Neural cell (in vitro differentiated cells): ENCODE data around the gene WNT7A. TPM values are rescaled to one million over a fixed set of nuclear protein-coding genes. Genes with fewer than 3 reads are reported as not detected.

ENCODE experiments used
- H2AFZ ChIP-seq: fragments of 200-600, 300-800 bp; sonication (generic), shearing (Covaris generic); 2 replicates; pipeline ENCODE4 v1.6.0; 2014; ENCODE audit warnings: low read depth, mild to moderate bottlenecking, antibody characterized with exemption, low read length, moderate library complexity
- H3F3A ChIP-seq: fragments of 200-600 bp; shearing (Covaris generic); 2 replicates; pipeline ENCODE4 v1.6.1; 2016; ENCODE audit warnings: mild to moderate bottlenecking, moderate library complexity, mixed read lengths, antibody characterized with exemption, low read length; ENCODE audit not compliant: insufficient read depth, poor library complexity, severe bottlenecking
- H3K27ac ChIP-seq: fragments of 200-600, 300-800 bp; sonication (generic), shearing (Covaris generic); 2 replicates; pipeline ENCODE4 v1.5.1; 2014; ENCODE audit warnings: mild to moderate bottlenecking, low read length, moderate library complexity
- H3K27me3 ChIP-seq: fragments of 300-800, 200-600 bp; sonication (generic), shearing (Covaris generic); 2 replicates; pipeline ENCODE4 v1.6.0; 2014; ENCODE audit warnings: mild to moderate bottlenecking, low read depth, low read length, moderate library complexity; ENCODE audit not compliant: insufficient read depth
- H3K36me3 ChIP-seq: fragments of 300-800, 200-600 bp; sonication (generic), shearing (Covaris generic); 2 replicates; pipeline ENCODE4 v1.5.1; 2014; ENCODE audit warnings: mild to moderate bottlenecking, antibody characterized with exemption, low read length, moderate library complexity; ENCODE audit not compliant: insufficient read depth
- H3K4me2 ChIP-seq: fragments of 300-800, 200-600 bp; sonication (generic), shearing (Covaris generic); 2 replicates; pipeline ENCODE4 v1.6.0; 2014; ENCODE audit warnings: mild to moderate bottlenecking, low read length
- H3K4me3 ChIP-seq: fragments of 300-800, 200-600 bp; sonication (generic), shearing (Covaris generic); 2 replicates; pipeline ENCODE4 v1.5.1; 2014; ENCODE audit warnings: mild to moderate bottlenecking, low read length, moderate library complexity
- H3K79me2 ChIP-seq: fragments of 200-600 bp; shearing (Covaris generic); replicated peaks from 2 replicates; pipeline ENCODE4 v1.6.0; 2014; ENCODE audit warnings: mild to moderate bottlenecking, low read length, moderate library complexity; ENCODE audit not compliant: insufficient read depth
- H3K9ac ChIP-seq: fragments of 300-800, 200-600 bp; sonication (generic), shearing (Covaris generic); 2 replicates; pipeline ENCODE4 v1.6.1; 2016; ENCODE audit warnings: mild to moderate bottlenecking, low read length, mixed read lengths
- H3K9me2 ChIP-seq: fragments of 200-600 bp; shearing (Covaris generic); 2 replicates; pipeline ENCODE4 v1.6.1; 2016; ENCODE audit warnings: mild to moderate bottlenecking, low read length, mixed read lengths; ENCODE audit not compliant: insufficient read depth
- H3K9me3 ChIP-seq: fragments of 200-600, 300-800 bp; sonication (generic), shearing (Covaris generic); 2 replicates; pipeline ENCODE4 v1.6.1; 2016; ENCODE audit warnings: mild to moderate bottlenecking, mixed run types, low read length, moderate library complexity, mixed read lengths
- H4K20me1 ChIP-seq: fragments of 200-600 bp; shearing (Covaris generic); 2 replicates; pipeline ENCODE4 v1.6.1; 2016; ENCODE audit warnings: mild to moderate bottlenecking, mixed run types; ENCODE audit not compliant: insufficient read depth
- EP300 ChIP-seq: fragments of 450-650 bp; conservative IDR thresholded peaks from 2 replicates; pipeline ENCODE4 v1.6.1; 2014; ENCODE audit warnings: antibody characterized with exemption, mild to moderate bottlenecking, moderate library complexity; ENCODE audit not compliant: poor library complexity, severe bottlenecking
- EZH2 ChIP-seq: fragments of 200-600, 300-800 bp; shearing (Covaris generic), sonication (generic); IDR thresholded peaks from 2 replicates; pipeline ENCODE4 v1.6.1; 2014; ENCODE audit warnings: antibody characterized with exemption, low read length, borderline replicate concordance, mild to moderate bottlenecking; ENCODE audit not compliant: insufficient read depth, poor library complexity, severe bottlenecking
- MXI1 ChIP-seq: fragments of 450-650 bp; conservative IDR thresholded peaks from 2 replicates; pipeline ENCODE4 v1.6.1; 2014; ENCODE audit warnings: antibody characterized with exemption, mild to moderate bottlenecking; ENCODE audit not compliant: poor library complexity, severe bottlenecking
- POLR2AphosphoS5 ChIP-seq: IDR thresholded peaks from 2 replicates; pipeline ENCODE4 v1.6.1; 2012
- RAD21 ChIP-seq: fragments of 450-650 bp; conservative IDR thresholded peaks from 2 replicates; pipeline ENCODE4 v1.6.1; 2014; ENCODE audit warnings: antibody characterized with exemption, mild to moderate bottlenecking, moderate library complexity
- SMC3 ChIP-seq: fragments of 450-650 bp; conservative IDR thresholded peaks from 2 replicates; pipeline ENCODE4 v1.6.1; 2014; ENCODE audit warnings: antibody characterized with exemption, mild to moderate bottlenecking, moderate library complexity; ENCODE audit not compliant: poor library complexity
- TAF1 ChIP-seq: IDR thresholded peaks from 2 replicates; pipeline ENCODE4 v1.6.1; 2012; ENCODE audit warnings: low read depth
- polyA plus RNA-seq: library from polyadenylated mRNA; depleted of rRNA; stranded (reverse); fragments of >200 nt; gene quantifications from 2 replicates; pipeline ENCODE4 v1.2.3, GENCODE V29; 2014
- TF ChIP-seq, protein P1 (sequence below): fragments of 450-650 bp; IDR thresholded peaks from 2 replicates; pipeline ENCODE4 v1.5.1; 2014; ENCODE audit warnings: antibody characterized with exemption, mild to moderate bottlenecking, moderate library complexity; ENCODE audit not compliant: poor library complexity, severe bottlenecking
- TF ChIP-seq, protein P2 (sequence below): IDR thresholded peaks from 2 replicates; pipeline ENCODE4 v1.6.1; 2012; ENCODE audit warnings: borderline replicate concordance

WNT7A gene
- polyA plus RNA-seq, 1 donor from 2014 or later = 13.3 TPM

GRCh38 chr3:13851997-13852637 lies 27.8 kb downstream of the WNT7A start:
- no peak for TF ChIP-seq POLR2AphosphoS5
- TF ChIP-seq, protein P1, sequence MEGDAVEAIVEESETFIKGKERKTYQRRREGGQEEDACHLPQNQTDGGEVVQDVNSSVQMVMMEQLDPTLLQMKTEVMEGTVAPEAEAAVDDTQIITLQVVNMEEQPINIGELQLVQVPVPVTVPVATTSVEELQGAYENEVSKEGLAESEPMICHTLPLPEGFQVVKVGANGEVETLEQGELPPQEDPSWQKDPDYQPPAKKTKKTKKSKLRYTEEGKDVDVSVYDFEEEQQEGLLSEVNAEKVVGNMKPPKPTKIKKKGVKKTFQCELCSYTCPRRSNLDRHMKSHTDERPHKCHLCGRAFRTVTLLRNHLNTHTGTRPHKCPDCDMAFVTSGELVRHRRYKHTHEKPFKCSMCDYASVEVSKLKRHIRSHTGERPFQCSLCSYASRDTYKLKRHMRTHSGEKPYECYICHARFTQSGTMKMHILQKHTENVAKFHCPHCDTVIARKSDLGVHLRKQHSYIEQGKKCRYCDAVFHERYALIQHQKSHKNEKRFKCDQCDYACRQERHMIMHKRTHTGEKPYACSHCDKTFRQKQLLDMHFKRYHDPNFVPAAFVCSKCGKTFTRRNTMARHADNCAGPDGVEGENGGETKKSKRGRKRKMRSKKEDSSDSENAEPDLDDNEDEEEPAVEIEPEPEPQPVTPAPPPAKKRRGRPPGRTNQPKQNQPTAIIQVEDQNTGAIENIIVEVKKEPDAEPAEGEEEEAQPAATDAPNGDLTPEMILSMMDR = no peak
- TF ChIP-seq EP300 = no peak
- TF ChIP-seq TAF1 = no peak
- no peak for TF ChIP-seq MXI1
- no peak for TF ChIP-seq RAD21
- TF ChIP-seq, protein P2, sequence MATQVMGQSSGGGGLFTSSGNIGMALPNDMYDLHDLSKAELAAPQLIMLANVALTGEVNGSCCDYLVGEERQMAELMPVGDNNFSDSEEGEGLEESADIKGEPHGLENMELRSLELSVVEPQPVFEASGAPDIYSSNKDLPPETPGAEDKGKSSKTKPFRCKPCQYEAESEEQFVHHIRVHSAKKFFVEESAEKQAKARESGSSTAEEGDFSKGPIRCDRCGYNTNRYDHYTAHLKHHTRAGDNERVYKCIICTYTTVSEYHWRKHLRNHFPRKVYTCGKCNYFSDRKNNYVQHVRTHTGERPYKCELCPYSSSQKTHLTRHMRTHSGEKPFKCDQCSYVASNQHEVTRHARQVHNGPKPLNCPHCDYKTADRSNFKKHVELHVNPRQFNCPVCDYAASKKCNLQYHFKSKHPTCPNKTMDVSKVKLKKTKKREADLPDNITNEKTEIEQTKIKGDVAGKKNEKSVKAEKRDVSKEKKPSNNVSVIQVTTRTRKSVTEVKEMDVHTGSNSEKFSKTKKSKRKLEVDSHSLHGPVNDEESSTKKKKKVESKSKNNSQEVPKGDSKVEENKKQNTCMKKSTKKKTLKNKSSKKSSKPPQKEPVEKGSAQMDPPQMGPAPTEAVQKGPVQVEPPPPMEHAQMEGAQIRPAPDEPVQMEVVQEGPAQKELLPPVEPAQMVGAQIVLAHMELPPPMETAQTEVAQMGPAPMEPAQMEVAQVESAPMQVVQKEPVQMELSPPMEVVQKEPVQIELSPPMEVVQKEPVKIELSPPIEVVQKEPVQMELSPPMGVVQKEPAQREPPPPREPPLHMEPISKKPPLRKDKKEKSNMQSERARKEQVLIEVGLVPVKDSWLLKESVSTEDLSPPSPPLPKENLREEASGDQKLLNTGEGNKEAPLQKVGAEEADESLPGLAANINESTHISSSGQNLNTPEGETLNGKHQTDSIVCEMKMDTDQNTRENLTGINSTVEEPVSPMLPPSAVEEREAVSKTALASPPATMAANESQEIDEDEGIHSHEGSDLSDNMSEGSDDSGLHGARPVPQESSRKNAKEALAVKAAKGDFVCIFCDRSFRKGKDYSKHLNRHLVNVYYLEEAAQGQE = no peak
- no peak for TF ChIP-seq SMC3
- TF ChIP-seq EZH2 = no peak
- Histone ChIP-seq H2AFZ (no peak overlapping the region), H3K36me3 (no peaks in the 10 kb centered on the region), H3K9ac (no peak overlapping the region), H3K79me2 (no peaks in the 10 kb centered on the region), H3K4me3 (no peak overlapping the region), H4K20me1 (no peaks in the 10 kb centered on the region), H3K4me2 (no peak overlapping the region), H3K9me3 (no peaks in the 10 kb centered on the region), H3K9me2 (no peaks in the 10 kb centered on the region), H3K27ac (no peak overlapping the region), H3K27me3 (no peaks in the 10 kb centered on the region), H3F3A (no peaks in the 10 kb centered on the region)

DNA sequence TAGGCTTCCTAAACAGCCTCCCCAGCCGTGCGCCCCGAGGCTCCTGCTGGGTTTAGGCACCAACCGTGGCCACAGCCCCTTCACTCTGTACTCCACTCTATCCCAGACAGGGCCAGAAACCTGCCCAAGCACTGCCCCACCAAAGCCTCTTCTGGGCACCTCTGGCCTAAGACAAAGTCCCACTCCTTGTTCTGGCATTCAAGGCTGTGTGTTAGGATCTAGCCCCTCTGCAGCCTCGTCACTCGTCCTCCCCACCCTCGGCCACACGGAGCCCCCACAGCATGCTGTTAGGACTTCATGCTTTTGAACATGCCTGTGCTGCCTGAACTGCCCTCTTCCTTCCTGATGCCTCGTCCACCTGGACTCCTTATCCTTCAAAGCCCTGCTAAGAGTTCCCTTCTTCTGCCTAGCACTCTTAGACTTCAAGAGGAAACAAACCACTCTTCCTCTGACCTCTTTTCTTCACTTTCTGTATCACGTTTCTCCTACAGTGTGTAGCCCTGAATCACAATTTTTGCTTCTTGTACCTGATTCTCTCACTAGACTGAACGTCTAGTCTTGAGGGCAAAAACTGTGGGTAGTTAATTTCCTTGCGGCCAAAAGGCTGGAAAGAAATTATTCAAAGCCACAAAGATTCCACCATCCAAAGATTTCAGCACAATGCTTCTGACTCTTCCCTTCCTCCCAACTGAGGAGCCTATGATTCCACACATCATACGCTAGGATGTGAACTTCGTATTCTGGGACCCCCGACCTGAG lies 28.6 kb downstream of the WNT7A start:
- Histone ChIP-seq H3K9ac (no peak overlapping the region), H4K20me1 (no peaks in the 10 kb centered on the region), H3K79me2 (no peaks in the 10 kb centered on the region), H3K9me3 (no peaks in the 10 kb centered on the region), H3F3A (no peaks in the 10 kb centered on the region), H3K27me3 (no peaks in the 10 kb centered on the region), H3K4me3 (no peak overlapping the region), H2AFZ (no peak overlapping the region), H3K9me2 (no peaks in the 10 kb centered on the region), H3K36me3 (no peaks in the 10 kb centered on the region), H3K4me2 (no peak overlapping the region), H3K27ac (no peak overlapping the region)
- TF ChIP-seq SMC3 = no peak
- no peak for TF ChIP-seq POLR2AphosphoS5
- TF ChIP-seq EZH2 = no peak
- no peak for TF ChIP-seq MXI1
- TF ChIP-seq, protein P2 = no peak
- no peak for TF ChIP-seq RAD21
- no peak for TF ChIP-seq TAF1
- TF ChIP-seq, protein P1 = no peak
- no peak for TF ChIP-seq EP300
